HepG2 (cell line): ENCODE results near the gene ADARB2. TPM values are rescaled to one million over a fixed set of nuclear protein-coding genes. Genes with fewer than 3 reads are reported as not detected.

ENCODE experiments used
- ATM ChIP-seq: fragments of 450-650 bp; IDR thresholded peaks from 2 replicates; pipeline ENCODE4 v1.7.1; 2017; ENCODE audit warnings: mild to moderate bottlenecking, borderline replicate concordance
- EED ChIP-seq: sonication (generic); formaldehyde crosslinking; IDR thresholded peaks from 2 replicates; pipeline ENCODE4 v1.5.0; 2020; ENCODE audit warnings: mild to moderate bottlenecking, missing genetic modification reagents
- ETV6 ChIP-seq: sonication (generic); formaldehyde crosslinking; conservative IDR thresholded peaks from 2 replicates; pipeline ENCODE4 v1.4.0; 2020; ENCODE audit warnings: missing genetic modification reagents
- FOXP1 ChIP-seq, 2 experiments: fragments of 450-650 bp in 1 of 2; IDR thresholded peaks; 2 replicates each; pipeline ENCODE4 v1.6.1; 2017 to 2018; ENCODE audit warnings: antibody characterized with exemption in 1 of 2
- MYC ChIP-seq: sonication (generic); formaldehyde crosslinking; IDR thresholded peaks from 2 replicates; pipeline ENCODE4 v1.9.0; 2021; ENCODE audit warnings: missing genetic modification reagents, borderline replicate concordance
- TCF12 ChIP-seq, 2 experiments: fragments of 450-650 bp in 1 of 2; sonication (generic) in 1 of 2; formaldehyde crosslinking in 1 of 2; IDR thresholded peaks; 2 replicates each; pipeline versions ENCODE4 v1.6.1 to v1.8.0; 2017 to 2022; ENCODE audit warnings: antibody characterized with exemption in 1 of 2, mild to moderate bottlenecking in 1 of 2, missing genetic modification reagents in 1 of 2, moderate library complexity in 1 of 2
- ZNF121 ChIP-seq: sonication (generic); formaldehyde crosslinking; IDR thresholded peaks from 2 replicates; pipeline ENCODE4 v1.5.0; 2020; ENCODE audit warnings: mild to moderate bottlenecking, missing genetic modification reagents
- ZNF24 ChIP-seq: fragments of 450-650 bp; IDR thresholded peaks from 2 replicates; pipeline ENCODE4 v1.6.1; 2017; ENCODE audit warnings: antibody characterized with exemption, mild to moderate bottlenecking
- ZNF383 ChIP-seq: sonication (generic); formaldehyde crosslinking; IDR thresholded peaks from 2 replicates; pipeline ENCODE4 v1.4.0; 2020; ENCODE audit warnings: missing genetic modification reagents, mild to moderate bottlenecking, borderline replicate concordance
- ZNF44 ChIP-seq: sonication (generic); formaldehyde crosslinking; IDR thresholded peaks from 2 replicates; pipeline ENCODE4 v1.5.1; 2020; ENCODE audit warnings: mild to moderate bottlenecking, missing genetic modification reagents
- ZNF484 ChIP-seq: sonication (generic); formaldehyde crosslinking; IDR thresholded peaks from 2 replicates; pipeline ENCODE4 v1.5.1; 2020; ENCODE audit warnings: mild to moderate bottlenecking, low read depth, missing genetic modification reagents, borderline replicate concordance
- ZNF510 ChIP-seq: sonication (generic); formaldehyde crosslinking; IDR thresholded peaks from 2 replicates; pipeline ENCODE4 v1.4.0; 2020; ENCODE audit warnings: low read depth, mild to moderate bottlenecking, missing genetic modification reagents
- ZNF614 ChIP-seq: IDR thresholded peaks from 2 replicates; pipeline ENCODE4 v1.6.1; 2018; ENCODE audit warnings: missing biosample characterization, missing genetic modification reagents, inconsistent platforms, borderline replicate concordance
- ZNF850 ChIP-seq: sonication (generic); formaldehyde crosslinking; conservative IDR thresholded peaks from 2 replicates; pipeline ENCODE4 v1.9.0; 2021; ENCODE audit warnings: mild to moderate bottlenecking, missing genetic modification reagents
- ZSCAN30 ChIP-seq: sonication (generic); formaldehyde crosslinking; IDR thresholded peaks from 2 replicates; pipeline ENCODE4 v1.5.0; 2020; ENCODE audit warnings: mild to moderate bottlenecking, missing genetic modification reagents
- polyA plus RNA-seq, 8 experiments: library from polyadenylated mRNA; depleted of rRNA in 3 of 8; stranded (reverse) in 7 of 8; unstranded in 1 of 8; fragments of >200 nt; fragmentation: Illumina TruSeq in 4 of 8; extraction: Trizol in 4 of 8; gene quantifications; 2 replicates each; pipeline versions ENCODE4 v1.2.1 to v1.2.3, GENCODE V29; 2011 to 2016; ENCODE audit warnings: low read depth in 4 of 8, missing spikeins in 1 of 8, mixed read lengths in 1 of 8; ENCODE audit not compliant: insufficient read depth in 1 of 8
- total RNA-seq, 5 experiments: library from RNA; depleted of rRNA; stranded (reverse); fragments of >200 nt; fragmentation: Illumina TruSeq; extraction: Trizol; gene quantifications; 2 replicates each; pipeline ENCODE4 v1.2.3, GENCODE V29; 2016; ENCODE audit warnings: low read depth in 1 of 5
- TF ChIP-seq, protein P1 (sequence below): sonication (generic); formaldehyde crosslinking; IDR thresholded peaks from 2 replicates; pipeline ENCODE4 v1.4.0; 2020; ENCODE audit warnings: mild to moderate bottlenecking, low read depth, missing genetic modification reagents
- TF ChIP-seq, protein P2 (sequence below): sonication (generic); formaldehyde crosslinking; IDR thresholded peaks from 2 replicates; pipeline ENCODE4 v1.4.0; 2020; ENCODE audit warnings: mild to moderate bottlenecking, missing genetic modification reagents
- TF ChIP-seq, protein P3 (sequence below): sonication (generic); formaldehyde crosslinking; IDR thresholded peaks from 2 replicates; pipeline ENCODE4 v1.4.0; 2020; ENCODE audit warnings: missing genetic modification reagents
- TF ChIP-seq, protein P4 (sequence below): sonication (generic); formaldehyde crosslinking; IDR thresholded peaks from 2 replicates; pipeline ENCODE4 v1.5.0; 2020; ENCODE audit warnings: mild to moderate bottlenecking, missing genetic modification reagents
- TF ChIP-seq, protein P5 (sequence below): sonication (generic); formaldehyde crosslinking; IDR thresholded peaks from 2 replicates; pipeline ENCODE4 v1.8.0; 2022; ENCODE audit warnings: mild to moderate bottlenecking, missing genetic modification reagents, moderate library complexity
- TF ChIP-seq, protein P6 (sequence below): sonication (generic); formaldehyde crosslinking; IDR thresholded peaks from 2 replicates; pipeline ENCODE4 v1.5.1; 2020; ENCODE audit warnings: missing genetic modification reagents, mild to moderate bottlenecking, borderline replicate concordance
- TF ChIP-seq, protein P7 (sequence below): sonication (generic); formaldehyde crosslinking; IDR thresholded peaks from 2 replicates; pipeline ENCODE4 v1.8.0; 2022; ENCODE audit warnings: mild to moderate bottlenecking, missing genetic modification reagents; ENCODE audit not compliant: insufficient replicate concordance

ADARB2 gene
- total and polyA plus RNA-seq, 2 of the 13 experiments (the other 11 are each of a cell fraction or from before 2014, with no cell fraction given) = not detected

DNA sequence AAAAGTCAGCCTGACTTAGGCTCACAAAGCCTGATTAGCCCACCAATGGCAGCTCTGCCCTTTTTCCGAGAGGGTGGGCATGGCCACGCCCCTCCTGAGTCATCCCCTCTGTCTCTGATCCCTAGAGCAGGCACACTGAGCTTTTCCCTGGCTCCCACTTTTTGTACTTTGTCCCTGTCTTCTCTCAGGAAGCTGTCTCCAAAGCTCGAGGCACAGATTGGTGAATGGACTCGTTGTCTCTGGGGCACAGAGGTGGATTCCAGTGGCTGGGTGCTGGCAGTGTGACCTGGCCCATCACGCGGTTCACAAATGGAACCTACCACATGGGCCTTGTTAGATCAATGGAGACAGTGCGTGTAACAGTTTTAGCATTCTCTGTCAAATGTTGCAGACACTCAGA is 367.7 kb downstream of the ADARB2 start (continued):
- TF ChIP-seq ATM = no peak
- TF ChIP-seq ZNF484 = no peak
- TF ChIP-seq FOXP1 (IDR thresholded peaks at IDR 0.05) = no peak
- TF ChIP-seq FOXP1 (CRISPR knock-in tag; IDR thresholded peaks at IDR 0.05) = no peak
- TF ChIP-seq EED (CRISPR knock-in tag) = no peak
- TF ChIP-seq, protein P1, sequence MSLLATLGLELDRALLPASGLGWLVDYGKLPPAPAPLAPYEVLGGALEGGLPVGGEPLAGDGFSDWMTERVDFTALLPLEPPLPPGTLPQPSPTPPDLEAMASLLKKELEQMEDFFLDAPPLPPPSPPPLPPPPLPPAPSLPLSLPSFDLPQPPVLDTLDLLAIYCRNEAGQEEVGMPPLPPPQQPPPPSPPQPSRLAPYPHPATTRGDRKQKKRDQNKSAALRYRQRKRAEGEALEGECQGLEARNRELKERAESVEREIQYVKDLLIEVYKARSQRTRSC (CRISPR knock-in tag) = no peak
- no peak for TF ChIP-seq ZSCAN30 (CRISPR knock-in tag)
- TF ChIP-seq ZNF510 (CRISPR knock-in tag) = no peak
- no peak for TF ChIP-seq ZNF24
- no peak for TF ChIP-seq ZNF614
- TF ChIP-seq, protein P2, sequence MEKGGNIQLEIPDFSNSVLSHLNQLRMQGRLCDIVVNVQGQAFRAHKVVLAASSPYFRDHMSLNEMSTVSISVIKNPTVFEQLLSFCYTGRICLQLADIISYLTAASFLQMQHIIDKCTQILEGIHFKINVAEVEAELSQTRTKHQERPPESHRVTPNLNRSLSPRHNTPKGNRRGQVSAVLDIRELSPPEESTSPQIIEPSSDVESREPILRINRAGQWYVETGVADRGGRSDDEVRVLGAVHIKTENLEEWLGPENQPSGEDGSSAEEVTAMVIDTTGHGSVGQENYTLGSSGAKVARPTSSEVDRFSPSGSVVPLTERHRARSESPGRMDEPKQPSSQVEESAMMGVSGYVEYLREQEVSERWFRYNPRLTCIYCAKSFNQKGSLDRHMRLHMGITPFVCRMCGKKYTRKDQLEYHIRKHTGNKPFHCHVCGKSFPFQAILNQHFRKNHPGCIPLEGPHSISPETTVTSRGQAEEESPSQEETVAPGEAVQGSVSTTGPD (CRISPR knock-in tag) = no peak
- TF ChIP-seq, protein P3, sequence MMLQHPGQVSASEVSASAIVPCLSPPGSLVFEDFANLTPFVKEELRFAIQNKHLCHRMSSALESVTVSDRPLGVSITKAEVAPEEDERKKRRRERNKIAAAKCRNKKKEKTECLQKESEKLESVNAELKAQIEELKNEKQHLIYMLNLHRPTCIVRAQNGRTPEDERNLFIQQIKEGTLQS (CRISPR knock-in tag) = 0 out of 2 replicates have a peak, but pooled peaks have one; percentile 36
- no peak for TF ChIP-seq ZNF44 (CRISPR knock-in tag)
- no peak for TF ChIP-seq ETV6
- TF ChIP-seq, protein P4, sequence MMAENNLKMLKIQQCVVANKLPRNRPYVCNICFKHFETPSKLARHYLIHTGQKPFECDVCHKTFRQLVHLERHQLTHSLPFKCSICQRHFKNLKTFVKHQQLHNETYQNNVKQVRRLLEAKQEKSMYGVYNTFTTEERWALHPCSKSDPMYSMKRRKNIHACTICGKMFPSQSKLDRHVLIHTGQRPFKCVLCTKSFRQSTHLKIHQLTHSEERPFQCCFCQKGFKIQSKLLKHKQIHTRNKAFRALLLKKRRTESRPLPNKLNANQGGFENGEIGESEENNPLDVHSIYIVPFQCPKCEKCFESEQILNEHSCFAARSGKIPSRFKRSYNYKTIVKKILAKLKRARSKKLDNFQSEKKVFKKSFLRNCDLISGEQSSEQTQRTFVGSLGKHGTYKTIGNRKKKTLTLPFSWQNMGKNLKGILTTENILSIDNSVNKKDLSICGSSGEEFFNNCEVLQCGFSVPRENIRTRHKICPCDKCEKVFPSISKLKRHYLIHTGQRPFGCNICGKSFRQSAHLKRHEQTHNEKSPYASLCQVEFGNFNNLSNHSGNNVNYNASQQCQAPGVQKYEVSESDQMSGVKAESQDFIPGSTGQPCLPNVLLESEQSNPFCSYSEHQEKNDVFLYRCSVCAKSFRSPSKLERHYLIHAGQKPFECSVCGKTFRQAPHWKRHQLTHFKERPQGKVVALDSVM (CRISPR knock-in tag) = no peak
- TF ChIP-seq ZNF383 (CRISPR knock-in tag) = no peak
- no peak for TF ChIP-seq TCF12 (IDR thresholded peaks at IDR 0.05)
- no peak for TF ChIP-seq TCF12 (CRISPR knock-in tag; IDR thresholded peaks at IDR 0.05)
- TF ChIP-seq ZNF850 (CRISPR knock-in tag) = no peak
- no peak for TF ChIP-seq ZNF121 (CRISPR knock-in tag)
- TF ChIP-seq, protein P5, sequence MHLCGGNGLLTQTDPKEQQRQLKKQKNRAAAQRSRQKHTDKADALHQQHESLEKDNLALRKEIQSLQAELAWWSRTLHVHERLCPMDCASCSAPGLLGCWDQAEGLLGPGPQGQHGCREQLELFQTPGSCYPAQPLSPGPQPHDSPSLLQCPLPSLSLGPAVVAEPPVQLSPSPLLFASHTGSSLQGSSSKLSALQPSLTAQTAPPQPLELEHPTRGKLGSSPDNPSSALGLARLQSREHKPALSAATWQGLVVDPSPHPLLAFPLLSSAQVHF (CRISPR knock-in tag) = no peak
- TF ChIP-seq, protein P6, sequence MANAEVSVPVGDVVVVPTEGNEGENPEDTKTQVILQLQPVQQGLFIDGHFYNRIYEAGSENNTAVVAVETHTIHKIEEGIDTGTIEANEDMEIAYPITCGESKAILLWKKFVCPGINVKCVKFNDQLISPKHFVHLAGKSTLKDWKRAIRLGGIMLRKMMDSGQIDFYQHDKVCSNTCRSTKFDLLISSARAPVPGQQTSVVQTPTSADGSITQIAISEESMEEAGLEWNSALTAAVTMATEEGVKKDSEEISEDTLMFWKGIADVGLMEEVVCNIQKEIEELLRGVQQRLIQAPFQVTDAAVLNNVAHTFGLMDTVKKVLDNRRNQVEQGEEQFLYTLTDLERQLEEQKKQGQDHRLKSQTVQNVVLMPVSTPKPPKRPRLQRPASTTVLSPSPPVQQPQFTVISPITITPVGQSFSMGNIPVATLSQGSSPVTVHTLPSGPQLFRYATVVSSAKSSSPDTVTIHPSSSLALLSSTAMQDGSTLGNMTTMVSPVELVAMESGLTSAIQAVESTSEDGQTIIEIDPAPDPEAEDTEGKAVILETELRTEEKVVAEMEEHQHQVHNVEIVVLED (CRISPR knock-in tag) = no peak
- TF ChIP-seq, protein P7, sequence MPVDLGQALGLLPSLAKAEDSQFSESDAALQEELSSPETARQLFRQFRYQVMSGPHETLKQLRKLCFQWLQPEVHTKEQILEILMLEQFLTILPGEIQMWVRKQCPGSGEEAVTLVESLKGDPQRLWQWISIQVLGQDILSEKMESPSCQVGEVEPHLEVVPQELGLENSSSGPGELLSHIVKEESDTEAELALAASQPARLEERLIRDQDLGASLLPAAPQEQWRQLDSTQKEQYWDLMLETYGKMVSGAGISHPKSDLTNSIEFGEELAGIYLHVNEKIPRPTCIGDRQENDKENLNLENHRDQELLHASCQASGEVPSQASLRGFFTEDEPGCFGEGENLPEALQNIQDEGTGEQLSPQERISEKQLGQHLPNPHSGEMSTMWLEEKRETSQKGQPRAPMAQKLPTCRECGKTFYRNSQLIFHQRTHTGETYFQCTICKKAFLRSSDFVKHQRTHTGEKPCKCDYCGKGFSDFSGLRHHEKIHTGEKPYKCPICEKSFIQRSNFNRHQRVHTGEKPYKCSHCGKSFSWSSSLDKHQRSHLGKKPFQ (CRISPR knock-in tag) = no peak
- peak; percentile 57; the same call in 1 of the 2 replicates for TF ChIP-seq MYC (CRISPR knock-in tag)
